GM12878 (cell line): ENCODE data around the gene CLEC4G. TPM values are rescaled to one million over a fixed set of nuclear protein-coding genes. Genes with fewer than 3 reads are reported as not detected.

ENCODE experiments used
- BHLHE40 ChIP-seq, 2 experiments: fragments of 450-650 bp in 1 of 2; IDR thresholded peaks; 2 replicates each; pipeline ENCODE4 v1.6.1; 2011 to 2017; ENCODE audit warnings: low read depth in 2 of 2, borderline replicate concordance in 1 of 2, improper control_type of control experiment in 1 of 2, low read length in 1 of 2, mild to moderate bottlenecking in 1 of 2
- EED ChIP-seq: sonication (generic); IDR thresholded peaks from 2 replicates; pipeline ENCODE4 v1.6.1; 2016; ENCODE audit warnings: antibody characterized with exemption, low read depth
- IKZF2 ChIP-seq, 2 experiments: fragments of 450-650 bp; IDR thresholded peaks; 2 replicates each; pipeline ENCODE4 v1.6.1; 2017; ENCODE audit warnings: mild to moderate bottlenecking in 2 of 2, moderate library complexity in 2 of 2
- MLLT1 ChIP-seq: fragments of 450-650 bp; IDR thresholded peaks from 2 replicates; pipeline ENCODE4 v1.6.1; 2016; ENCODE audit warnings: mild to moderate bottlenecking
- NFYA ChIP-seq: IDR thresholded peaks from 2 replicates; pipeline ENCODE4 v1.6.1; 2011; ENCODE audit warnings: low read depth, mild to moderate bottlenecking, low read length, improper control_type of control experiment, borderline replicate concordance
- NFYB ChIP-seq: IDR thresholded peaks from 2 replicates; pipeline ENCODE4 v1.6.1; 2011; ENCODE audit warnings: low read depth, mild to moderate bottlenecking, low read length, improper control_type of control experiment, moderate library complexity; ENCODE audit not compliant: insufficient read depth
- PAX5 ChIP-seq: IDR thresholded peaks from 2 replicates; pipeline ENCODE4 v1.6.1; 2011; ENCODE audit warnings: low read depth, low read length, borderline replicate concordance
- POLR2A ChIP-seq: IDR thresholded peaks from 2 replicates; pipeline ENCODE4 v1.6.1; 2011; ENCODE audit warnings: low read depth, mild to moderate bottlenecking, low read length
- RBBP5 ChIP-seq: fragments of 200-600 bp; sonication (generic); conservative IDR thresholded peaks from 2 replicates; pipeline ENCODE4 v1.6.1; 2016
- RELB ChIP-seq: fragments of 450-650 bp; IDR thresholded peaks from 2 replicates; pipeline ENCODE4 v1.6.1; 2017; ENCODE audit warnings: low read depth, mild to moderate bottlenecking, moderate library complexity
- SPI1 ChIP-seq: IDR thresholded peaks from 2 replicates; pipeline ENCODE4 v1.6.1; 2011; ENCODE audit warnings: low read depth, mild to moderate bottlenecking, low read length, moderate library complexity, borderline replicate concordance; ENCODE audit not compliant: insufficient read depth
- TBL1XR1 ChIP-seq: IDR thresholded peaks from 2 replicates; pipeline ENCODE4 v1.6.1; 2012; ENCODE audit warnings: low read depth, low read length, improper control_type of control experiment
- USF2 ChIP-seq: IDR thresholded peaks from 2 replicates; pipeline ENCODE4 v1.6.1; 2011; ENCODE audit warnings: low read depth, low read length, improper control_type of control experiment, borderline replicate concordance
- ZNF622 ChIP-seq: fragments of 450-650 bp; IDR thresholded peaks from 2 replicates; pipeline ENCODE4 v1.6.1; 2017; ENCODE audit warnings: mild to moderate bottlenecking, inconsistent platforms
- polyA plus RNA-seq, 11 experiments: library from polyadenylated mRNA; depleted of rRNA in 4 of 11; unstranded in 6 of 11; stranded (reverse) in 5 of 11; fragments of >200 nt; fragmentation: Nextera tagmentation in 4 of 11; fragmentation: Illumina TruSeq in 1 of 11; extraction: Ambion mirVana in 4 of 11; extraction: Trizol in 1 of 11; gene quantifications; 1 replicate in 1 of 11; 2 replicates in 10 of 11; pipeline versions ENCODE4 v1.2.1 to v1.2.3, GENCODE V29; 2011 to 2016; ENCODE audit warnings: inconsistent platforms in 2 of 11, missing spikeins in 2 of 11, low read depth in 1 of 11
- total RNA-seq, 4 experiments: library from RNA; depleted of rRNA in 3 of 4; stranded (reverse); fragments of >200 nt in 3 of 4; fragmentation: Illumina TruSeq in 1 of 4; extraction: Trizol in 1 of 4; gene quantifications; 2 replicates each; pipeline versions ENCODE4 v1.2.1 to v1.2.3, GENCODE V29; 2013 to 2021

Gene CLEC4G
- total and polyA plus RNA-seq, 10 of the 15 experiments (the other 5 are each of a cell fraction or from before 2014, with no cell fraction given), result 0.04 TPM; not detected in 9

- TF ChIP-seq EED (peak; percentile 92), MLLT1 (0 out of 2 replicates have a peak, but pooled peaks have one; percentile 34), SPI1 (no peak), BHLHE40 (IDR thresholded peaks at IDR 0.05; ENCODE audit: borderline replicate concordance in 1 of 2, low read depth in 2 of 2, low read length in 1 of 2) (0 out of 4 replicates have a peak, but pooled peaks of 1 of the 2 experiments have one; percentile 17), NFYB (no peak), IKZF2 (IDR thresholded peaks at IDR 0.05) (peak; percentile 94 to 96), USF2 (no peak), ZNF622 (no peak), PAX5 (peak; percentile 67; the same call in 1 of the 2 replicates), TBL1XR1 (peak; percentile 73; the same call in 1 of the 2 replicates), RBBP5 (no peak), RELB (peak; percentile 89; the same call in 1 of the 2 replicates), NFYA (no peak), POLR2A (0 out of 2 replicates have a peak, but pooled peaks have one; percentile 26)
These were observed 37.4 kb downstream of the CLEC4G start (continued) for GRCh38 chr19:7694499-7694898.
